ENCODE data around the gene SYNPO2.

Gene SYNPO2

GRCh38 chr4:119084513-119084912, 195.9 kb downstream of the SYNPO2 start:
- TF ChIP-seq FOXM1 (IDR thresholded peaks at IDR 0.05; ENCODE audit: borderline replicate concordance, low read depth) (no peak), MAX (IDR thresholded peaks at IDR 0.05) (no peak), TCF12 (IDR thresholded peaks at IDR 0.05; ENCODE audit: low read depth) (no peak), CEBPB (IDR thresholded peaks at IDR 0.05) (no peak), CREB1 (IDR thresholded peaks at IDR 0.05; ENCODE audit: low read depth) (no peak), RAD21 (IDR thresholded peaks at IDR 0.05; ENCODE audit: low read depth) (no peak), REST (IDR thresholded peaks at IDR 0.05; ENCODE audit: low read depth) (no peak), TEAD4 (IDR thresholded peaks at IDR 0.05) (no peak), NFIC (IDR thresholded peaks at IDR 0.05) (no peak)

GRCh38 chr4:119087121-119087520, 198.5 kb downstream of the SYNPO2 start:
- no peak for TF ChIP-seq CEBPB (IDR thresholded peaks at IDR 0.05)
- TF ChIP-seq TEAD4 (IDR thresholded peaks at IDR 0.05), result no peak

- TF ChIP-seq TCF12 (IDR thresholded peaks at IDR 0.05; ENCODE audit: low read depth), result no peak
- TF ChIP-seq FOXM1 (IDR thresholded peaks at IDR 0.05; ENCODE audit: borderline replicate concordance, low read depth), result no peak
- TF ChIP-seq MAX (IDR thresholded peaks at IDR 0.05), result no peak
- no peak for TF ChIP-seq CREB1 (IDR thresholded peaks at IDR 0.05; ENCODE audit: low read depth)
- TF ChIP-seq EGR1 (IDR thresholded peaks at IDR 0.05), result no peak
- no peak for TF ChIP-seq NFIC (IDR thresholded peaks at IDR 0.05)
- TF ChIP-seq RAD21 (IDR thresholded peaks at IDR 0.05; ENCODE audit: low read depth), result no peak
- TF ChIP-seq TAF1 (IDR thresholded peaks at IDR 0.05; ENCODE audit: low read depth), result no peak
- no peak for TF ChIP-seq ZBTB7A (IDR thresholded peaks at IDR 0.05; ENCODE audit: low read depth)
- TF ChIP-seq TEAD4 (IDR thresholded peaks at IDR 0.05), result no peak
- TF ChIP-seq REST (IDR thresholded peaks at IDR 0.05; ENCODE audit: low read depth), result no peak
- no peak for TF ChIP-seq USF1 (IDR thresholded peaks at IDR 0.05)
- TF ChIP-seq CEBPB (IDR thresholded peaks at IDR 0.05), result no peak
Observed at GRCh38 chr4:119087656-119088055, 199.0 kb downstream of the SYNPO2 start.

GRCh38 chr4:119093042-119093827, 204.6 kb downstream of the SYNPO2 start:
- TF ChIP-seq CREB1 (IDR thresholded peaks at IDR 0.05; ENCODE audit: low read depth), result no peak
- no peak for TF ChIP-seq USF1 (IDR thresholded peaks at IDR 0.05)
- TF ChIP-seq EGR1 (IDR thresholded peaks at IDR 0.05), result no peak
- TF ChIP-seq REST (IDR thresholded peaks at IDR 0.05; ENCODE audit: low read depth), result no peak
- TF ChIP-seq FOXM1 (IDR thresholded peaks at IDR 0.05; ENCODE audit: borderline replicate concordance, low read depth), result no peak
- no peak for TF ChIP-seq EP300 (IDR thresholded peaks at IDR 0.05; ENCODE audit: borderline replicate concordance)
- TF ChIP-seq TEAD4 (IDR thresholded peaks at IDR 0.05), result no peak
- TF ChIP-seq TAF1 (IDR thresholded peaks at IDR 0.05; ENCODE audit: low read depth), result no peak
- TF ChIP-seq ZBTB7A (IDR thresholded peaks at IDR 0.05; ENCODE audit: low read depth), result no peak
- no peak for TF ChIP-seq YY1 (IDR thresholded peaks at IDR 0.05; ENCODE audit: low read depth)
- no peak for TF ChIP-seq RAD21 (IDR thresholded peaks at IDR 0.05; ENCODE audit: low read depth)
- no peak for TF ChIP-seq CEBPB (IDR thresholded peaks at IDR 0.05)
- TF ChIP-seq TCF12 (IDR thresholded peaks at IDR 0.05; ENCODE audit: low read depth), result no peak
- TF ChIP-seq NFIC (IDR thresholded peaks at IDR 0.05), result no peak
- no peak for TF ChIP-seq MAX (IDR thresholded peaks at IDR 0.05)
